Uterus (tissue), 2 donors: ENCODE data around the gene PRDM2.

Experiments used
- CTCF ChIP-seq, 4 experiments: fragments of 200-600 bp in 2 of 4; fragments of 450-650 bp in 2 of 4; sonication (generic) in 2 of 4; IDR thresholded peaks; one replicate each; pipeline ENCODE4 v1.5.1; 2016 to 2019; ENCODE audit warnings: antibody characterized with exemption in 4 of 4, mild to moderate bottlenecking in 2 of 4, moderate library complexity in 1 of 4
- POLR2A ChIP-seq, 2 donors: fragments of 450-650 bp; IDR thresholded peaks; one replicate each; pipeline ENCODE4 v1.6.1; 2016; ENCODE audit warnings: antibody characterized with exemption in 2 of 2, mild to moderate bottlenecking in 1 of 2, moderate library complexity in 1 of 2

- TF ChIP-seq CTCF (IDR thresholded peaks at IDR 0.05) (no peak), POLR2A (IDR thresholded peaks at IDR 0.05) (no peak)
Measured at GRCh38 chr1:13864760-13865159, 164.8 kb downstream of the PRDM2 start.
